HG03108 (cell line): ENCODE measurements around the gene CLIC3.

Source experiments
- ATAC-seq: cut with Tn5 transposase; IDR thresholded peaks from one replicate; pipeline ENCODE4 v1.9.1; 2021; ENCODE audit warnings: moderate library complexity; ENCODE audit not compliant: unreplicated experiment

Gene CLIC3

DNA sequence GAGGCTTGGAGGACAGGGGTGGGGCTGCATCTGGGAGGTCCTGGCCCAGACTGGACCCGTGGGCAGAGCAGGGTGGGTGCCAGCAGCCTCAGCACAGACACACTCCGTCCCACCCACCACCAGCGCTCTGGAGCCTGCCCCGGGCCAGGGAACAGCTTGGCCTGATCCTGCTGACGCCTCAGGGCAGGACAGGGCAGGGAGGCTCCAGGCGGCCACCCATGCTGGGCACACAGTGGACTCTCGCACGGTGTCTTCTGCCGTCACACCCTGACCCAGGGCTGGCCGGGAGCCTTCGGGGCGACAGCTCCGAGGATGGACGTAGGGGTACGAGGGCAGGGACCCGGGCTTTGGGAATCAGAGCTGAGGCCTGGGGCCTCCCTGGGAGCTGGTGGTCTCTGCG is 27.2 kb downstream of the CLIC3 start:
- no peak for ATAC-seq

DNA sequence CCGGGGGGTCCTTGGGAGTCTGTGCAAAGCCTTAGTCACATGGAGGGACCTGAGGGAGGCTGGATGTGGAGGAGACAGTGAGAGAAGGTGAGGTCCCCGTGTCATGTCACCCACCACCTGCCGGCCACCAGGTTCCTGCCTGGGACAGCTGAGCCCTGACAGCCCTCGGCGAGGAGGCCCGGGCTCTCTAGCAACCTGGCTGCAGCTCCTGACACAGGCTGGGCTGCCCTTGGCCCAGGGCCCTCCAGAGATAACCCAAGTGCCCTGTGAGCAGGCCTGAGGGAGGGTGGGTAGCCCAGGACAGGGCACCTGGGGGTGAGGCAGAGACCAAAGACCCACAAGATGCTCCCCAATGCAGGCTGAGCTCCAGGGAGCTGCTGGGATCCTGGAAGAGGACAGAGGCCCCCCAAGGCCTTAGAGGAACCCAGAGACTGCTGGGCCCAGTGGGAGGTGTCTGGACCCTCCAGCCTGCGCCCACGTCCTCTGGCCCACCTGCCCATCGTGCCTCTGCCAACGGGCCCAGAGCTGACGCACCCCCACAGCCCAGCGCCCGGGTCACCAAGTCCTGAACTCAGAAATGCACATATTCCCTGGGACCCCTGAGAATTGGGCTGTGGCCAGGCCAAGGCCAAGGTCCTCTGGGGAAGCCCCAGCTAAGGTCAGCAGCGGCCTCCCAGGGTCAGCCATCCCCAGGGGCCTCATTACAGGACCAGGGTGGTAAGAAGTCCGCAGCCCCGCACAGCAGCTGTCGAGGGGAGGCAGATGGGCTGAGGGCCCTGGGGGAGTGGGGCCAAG is 27.8 kb downstream of the CLIC3 start:
- no peak for ATAC-seq

GRCh38 chr9:136965771-136966484 is 30.4 kb downstream of the CLIC3 start:
- ATAC-seq = no peak

GRCh38 chr9:136964833-136965422 is 31.4 kb downstream of the CLIC3 start:
- no peak for ATAC-seq

GRCh38 chr9:136964171-136964689 is 32.1 kb downstream of the CLIC3 start:
- no peak for ATAC-seq

DNA sequence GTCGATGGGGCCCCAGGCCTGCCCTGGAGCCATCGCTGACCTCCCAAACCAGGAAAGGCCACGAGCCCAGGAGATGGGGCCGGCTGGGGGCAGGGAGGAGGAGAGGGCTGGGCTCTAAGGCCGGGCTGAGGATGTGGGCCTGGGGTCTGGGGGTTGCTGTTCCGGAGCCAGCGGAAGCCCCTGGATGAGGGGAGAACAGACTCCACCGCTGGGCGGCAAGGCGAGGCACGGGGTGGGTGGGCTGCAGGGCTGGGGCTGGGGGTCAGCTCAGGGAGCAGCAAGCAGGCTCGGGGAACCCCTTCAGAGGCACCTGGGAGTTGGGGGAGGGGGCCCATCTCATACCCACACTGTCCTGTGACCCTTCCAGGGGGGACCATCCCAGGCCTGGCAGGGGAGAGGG is 32.6 kb downstream of the CLIC3 start:
- ATAC-seq = no peak

GRCh38 chr9:136963341-136963740 is 33.0 kb downstream of the CLIC3 start:
- ATAC-seq = no peak

DNA sequence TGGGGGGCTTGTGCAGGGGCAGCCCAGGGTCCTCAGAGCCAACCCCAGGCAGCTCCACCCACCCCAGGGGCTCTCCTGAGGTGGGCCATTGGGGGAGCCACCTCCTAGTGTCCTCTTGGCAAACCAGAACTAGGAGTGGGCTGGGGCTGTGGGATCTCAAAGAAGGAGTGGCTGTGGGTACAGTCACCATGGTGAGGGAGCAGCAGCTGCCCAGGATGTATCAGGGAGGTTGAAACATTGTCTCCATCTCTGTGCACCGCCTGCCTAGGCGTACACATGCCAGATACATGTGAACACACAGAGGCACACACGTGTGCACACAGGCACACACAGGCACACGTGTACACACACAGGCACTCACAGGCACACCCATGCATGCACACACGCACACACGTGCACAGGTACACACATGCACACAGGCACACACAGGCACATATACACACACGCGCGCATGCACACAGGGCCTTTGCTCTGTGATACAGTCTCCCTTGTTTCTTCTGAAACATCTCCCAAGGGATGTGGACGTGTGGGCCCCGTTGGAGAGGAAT is 33.6 kb downstream of the CLIC3 start:
- ATAC-seq = no peak

- no peak for ATAC-seq
Measured at GRCh38 chr9:136962163-136962562, 34.2 kb downstream of the CLIC3 start.

DNA sequence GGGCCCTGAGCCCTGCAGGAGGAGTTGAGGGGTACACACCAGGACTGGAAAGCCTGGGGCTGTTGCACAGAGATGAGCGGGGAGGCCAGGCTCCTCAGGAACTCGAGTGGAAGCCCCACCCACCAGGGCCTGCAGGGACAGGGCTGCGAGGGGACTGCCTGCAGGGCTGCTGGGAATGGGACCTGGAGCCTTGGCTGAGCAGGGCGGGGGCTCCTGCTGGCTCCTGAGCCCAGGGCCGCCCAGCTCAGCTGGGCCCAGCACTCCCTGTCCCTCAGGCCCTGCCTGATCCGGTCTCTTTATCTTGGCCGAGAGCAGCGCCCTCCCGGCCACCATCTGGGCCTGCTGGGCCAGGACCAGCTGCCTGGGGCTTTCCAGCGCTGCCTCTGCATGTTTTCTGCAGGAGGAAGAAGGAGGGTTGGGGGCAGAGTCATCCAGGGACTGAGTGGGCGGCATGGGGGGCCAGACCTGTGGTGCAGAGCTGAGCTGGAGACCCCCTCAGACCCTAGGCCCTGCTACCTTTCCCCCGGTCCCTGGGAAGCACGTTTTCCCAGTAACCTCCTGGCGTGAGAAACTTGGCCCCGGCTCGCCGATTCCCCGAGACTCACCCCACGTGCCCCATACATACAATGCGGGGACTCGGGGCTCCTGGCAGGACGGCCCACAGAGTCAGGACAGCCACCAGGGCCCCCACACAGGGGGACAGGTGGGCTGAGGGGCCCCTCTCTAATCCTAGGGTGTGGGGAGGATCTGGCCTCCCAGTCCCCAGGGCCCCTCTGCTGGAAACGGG is 34.9 kb downstream of the CLIC3 start:
- no peak for ATAC-seq

DNA sequence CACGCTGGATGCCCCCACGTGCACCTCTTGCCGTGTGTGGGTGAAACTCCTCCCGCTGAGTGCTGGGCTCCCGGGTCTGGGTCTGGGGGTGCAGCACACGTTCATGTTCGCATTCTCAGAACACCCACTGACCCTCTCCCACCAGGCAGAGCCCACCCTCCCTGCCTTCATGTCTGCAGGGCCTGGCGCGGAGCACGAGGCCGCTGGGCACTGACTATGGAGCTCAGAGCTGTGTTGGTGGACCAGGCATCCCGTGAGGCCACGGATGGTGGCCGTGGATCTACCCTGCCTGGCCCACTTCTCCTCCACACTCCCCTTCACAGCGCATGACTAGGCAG is 35.5 kb downstream of the CLIC3 start:
- ATAC-seq = no peak

- no peak for ATAC-seq
Measured at GRCh38 chr9:136960212-136960937, 36.0 kb downstream of the CLIC3 start.

- ATAC-seq = no peak
Measured at GRCh38 chr9:136958898-136959850, 37.2 kb downstream of the CLIC3 start.

- ATAC-seq = no peak
Measured at GRCh38 chr9:136958473-136958872, 37.9 kb downstream of the CLIC3 start.

DNA sequence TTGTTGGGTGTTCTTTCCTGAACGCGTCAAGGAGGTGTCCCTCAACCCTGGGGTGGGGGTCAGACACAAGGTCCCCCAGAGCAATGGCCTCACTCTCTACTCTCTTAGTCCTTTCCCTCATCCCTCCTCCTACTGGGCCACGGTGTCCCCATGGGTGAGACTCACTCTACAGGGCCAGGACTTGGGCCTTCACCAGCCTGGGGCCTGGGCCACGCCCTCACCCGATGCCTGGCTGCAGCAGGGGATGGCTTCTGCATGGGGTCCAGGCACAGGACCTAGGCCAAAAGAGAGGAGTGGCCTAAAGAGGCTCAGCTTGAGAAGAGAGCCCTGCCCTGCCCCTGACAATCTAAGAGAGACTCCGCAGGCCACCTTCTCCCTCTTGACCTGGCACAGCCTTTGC is 38.5 kb downstream of the CLIC3 start:
- no peak for ATAC-seq

DNA sequence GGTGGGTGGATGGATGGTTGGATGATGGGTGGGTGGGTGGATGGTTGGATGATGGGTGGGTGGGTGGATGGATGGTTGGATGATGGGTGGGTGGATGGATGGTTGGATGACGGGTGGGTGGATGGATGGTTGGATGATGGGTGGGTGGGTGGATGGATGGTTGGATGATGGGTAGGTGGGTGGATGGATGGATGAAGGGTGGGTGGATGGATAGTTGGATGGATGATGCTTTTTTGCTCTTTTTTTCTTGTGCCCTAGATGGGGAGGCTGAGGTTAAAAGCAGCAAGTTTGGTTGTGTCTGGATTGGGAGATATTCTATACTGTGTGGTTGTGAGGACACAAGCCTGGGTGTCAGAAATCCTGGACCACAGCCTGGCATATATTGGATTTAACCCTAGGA is 38.9 kb downstream of the CLIC3 start:
- ATAC-seq = no peak

DNA sequence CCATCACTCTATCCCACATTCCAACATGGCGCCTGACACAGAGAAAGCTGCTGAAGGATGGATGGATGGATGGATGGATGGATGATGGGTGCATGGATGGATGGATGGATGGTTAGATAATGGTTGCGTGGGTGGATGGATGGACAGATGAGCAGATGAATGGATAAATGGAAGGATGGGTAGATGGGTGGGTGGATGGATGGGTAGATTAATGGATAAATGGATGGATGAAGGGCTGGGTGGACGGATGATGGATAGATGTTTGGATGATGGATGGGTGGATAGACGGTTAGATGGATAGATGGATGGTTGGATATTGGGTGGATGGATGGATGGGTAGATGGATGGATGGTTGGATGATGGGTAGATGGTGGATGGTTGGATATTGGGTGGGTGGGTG is 39.8 kb downstream of the CLIC3 start:
- ATAC-seq = no peak

DNA sequence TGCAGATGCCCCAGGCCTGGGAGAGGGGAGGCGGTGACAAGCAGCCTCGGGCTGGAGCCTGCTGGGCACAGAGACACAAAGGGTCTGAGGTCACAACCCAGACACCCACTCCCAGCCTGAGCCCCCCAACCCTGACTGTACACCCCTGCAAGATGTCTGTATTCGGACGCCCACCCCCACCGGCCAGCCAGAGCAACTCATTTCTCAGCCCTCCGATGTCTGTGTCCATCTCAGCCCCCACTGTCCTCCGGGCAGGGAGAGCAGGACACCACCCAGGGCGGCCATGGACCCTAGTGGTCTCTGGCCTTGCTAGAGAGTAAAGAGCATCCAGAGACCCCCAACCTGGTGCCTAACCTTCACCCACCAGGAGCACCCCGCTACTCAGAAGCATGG is 40.4 kb downstream of the CLIC3 start:
- ATAC-seq = no peak
